MCF 10A (cell line): Measurements from ENCODE around the gene STK32B. TPM values are rescaled to one million over a fixed set of nuclear protein-coding genes. Genes with fewer than 3 reads are reported as not detected.

Experiments
- BruUV-seq: library from RNA; stranded (reverse); fragments of 400-500 nt; replicated peaks from 2 replicates; lab custom pipeline; 2021; lab: Mats Ljungman, UMichigan
- CTCF ChIA-PET: fragments of 300-600 bp; sonication (Branson Sonifier 250); formaldehyde crosslinking; extraction: SDS; loops from one replicate; lab custom pipeline; 2021; ENCODE audit warnings: antibody characterized with exemption, inconsistent platforms; lab: Yijun Ruan, JAX
- POLR2A ChIA-PET: fragments of 300-600, 350-650 bp; sonication (Branson Sonifier 250); formaldehyde crosslinking; extraction: SDS; loops from one replicate; lab custom pipeline; 2020; ENCODE audit warnings: antibody characterized with exemption, inconsistent platforms; lab: Yijun Ruan, JAX
- DNase-seq: peaks from one replicate; pipeline ENCODE4 v3.0.0-alpha.2; 2018; ENCODE audit not compliant: unreplicated experiment
- H3K27ac Mint-ChIP-seq: one replicate; pipeline ENCODE4 v1.8.0; 2022; ENCODE audit warnings: mild to moderate bottlenecking, low read depth, mixed read lengths; ENCODE audit not compliant: unreplicated experiment
- H3K27me3 Mint-ChIP-seq: one replicate; pipeline ENCODE4 v1.8.0; 2022; ENCODE audit warnings: mixed read lengths; ENCODE audit not compliant: insufficient read depth, unreplicated experiment
- H3K36me3 Mint-ChIP-seq: one replicate; pipeline ENCODE4 v1.8.0; 2022; ENCODE audit warnings: mild to moderate bottlenecking, moderate library complexity, mixed read lengths; ENCODE audit not compliant: insufficient read depth, unreplicated experiment
- H3K4me1 Mint-ChIP-seq: one replicate; pipeline ENCODE4 v1.8.0; 2022; ENCODE audit warnings: mixed read lengths; ENCODE audit not compliant: insufficient read depth, unreplicated experiment
- H3K4me3 Mint-ChIP-seq: one replicate; pipeline ENCODE4 v1.8.0; 2022; ENCODE audit warnings: mild to moderate bottlenecking, moderate library complexity, mixed read lengths; ENCODE audit not compliant: unreplicated experiment
- H3K9me3 Mint-ChIP-seq: one replicate; pipeline ENCODE4 v1.8.0; 2022; ENCODE audit warnings: mixed read lengths; ENCODE audit not compliant: unreplicated experiment
- intact Hi-C: fragments of 100-400 bp; cut with micrococcal nuclease; formaldehyde crosslinking; loops from 2 replicates; pipeline ENCODE4 v1.14.1; 2022
- total RNA-seq: library from RNA; stranded (reverse); gene quantifications from 2 replicates; pipeline ENCODE4 v1.2.3, GENCODE V29; 2022
- TF ChIP-seq, protein P1 (sequence below): fragments of 200-600 bp; IDR thresholded peaks from one replicate; pipeline ENCODE4 v1.8.0; 2022; ENCODE audit warnings: antibody characterized with exemption, mild to moderate bottlenecking; ENCODE audit not compliant: unreplicated experiment

The STK32B gene
- total RNA-seq, 1 experiment from 2014 or later, result not detected

DNA sequence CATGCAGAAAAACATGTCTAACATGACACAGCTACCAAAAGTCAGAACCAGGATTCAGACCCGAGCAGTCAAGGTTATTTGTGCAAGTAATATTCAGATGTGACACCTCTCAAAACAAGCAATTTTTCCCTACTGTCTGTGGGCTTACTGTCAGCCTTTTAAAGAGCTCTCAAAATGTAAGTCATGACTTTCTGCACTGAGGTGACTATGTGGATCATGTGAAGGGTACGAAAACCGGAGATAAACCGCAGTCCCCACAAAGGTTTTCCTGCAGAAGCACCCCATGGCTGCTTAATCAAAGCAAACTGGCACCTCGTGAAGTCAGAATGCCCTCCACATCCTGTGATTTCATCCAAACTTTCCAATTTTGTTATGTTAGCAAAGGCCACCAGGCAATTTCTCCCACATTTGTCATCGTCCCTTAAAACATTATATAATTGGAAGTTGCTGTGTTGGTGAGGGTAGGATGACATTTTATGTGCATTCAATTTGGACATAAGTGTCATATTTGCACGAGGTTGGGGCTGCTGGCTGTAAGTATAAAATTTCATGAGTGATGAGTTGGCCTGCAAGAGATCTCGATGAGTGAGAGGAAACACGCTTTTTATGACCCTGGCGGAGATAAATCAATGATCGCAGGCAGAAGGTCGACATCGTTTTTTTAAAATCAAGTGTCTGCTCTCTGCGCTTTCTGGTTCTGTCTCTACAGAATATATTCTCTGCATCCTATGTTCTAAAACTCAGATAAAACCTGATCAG, 161.2 kb downstream of the STK32B start:
- POLR2A ChIA-PET, result no interaction called here
- no peaks in the 10 kb centered on the region for H3K27me3 Mint-ChIP-seq
- H3K36me3 Mint-ChIP-seq, result peaks cover 2% of the 10 kb centered on the region
- no TSS peak for BruUV-seq
- intact Hi-C loops, result no loop called here
- CTCF ChIA-PET, result no interaction called here
- peaks cover 10% of the 10 kb centered on the region for H3K9me3 Mint-ChIP-seq
- no peak overlapping the region for H3K4me3 Mint-ChIP-seq
- TF ChIP-seq, protein P1, sequence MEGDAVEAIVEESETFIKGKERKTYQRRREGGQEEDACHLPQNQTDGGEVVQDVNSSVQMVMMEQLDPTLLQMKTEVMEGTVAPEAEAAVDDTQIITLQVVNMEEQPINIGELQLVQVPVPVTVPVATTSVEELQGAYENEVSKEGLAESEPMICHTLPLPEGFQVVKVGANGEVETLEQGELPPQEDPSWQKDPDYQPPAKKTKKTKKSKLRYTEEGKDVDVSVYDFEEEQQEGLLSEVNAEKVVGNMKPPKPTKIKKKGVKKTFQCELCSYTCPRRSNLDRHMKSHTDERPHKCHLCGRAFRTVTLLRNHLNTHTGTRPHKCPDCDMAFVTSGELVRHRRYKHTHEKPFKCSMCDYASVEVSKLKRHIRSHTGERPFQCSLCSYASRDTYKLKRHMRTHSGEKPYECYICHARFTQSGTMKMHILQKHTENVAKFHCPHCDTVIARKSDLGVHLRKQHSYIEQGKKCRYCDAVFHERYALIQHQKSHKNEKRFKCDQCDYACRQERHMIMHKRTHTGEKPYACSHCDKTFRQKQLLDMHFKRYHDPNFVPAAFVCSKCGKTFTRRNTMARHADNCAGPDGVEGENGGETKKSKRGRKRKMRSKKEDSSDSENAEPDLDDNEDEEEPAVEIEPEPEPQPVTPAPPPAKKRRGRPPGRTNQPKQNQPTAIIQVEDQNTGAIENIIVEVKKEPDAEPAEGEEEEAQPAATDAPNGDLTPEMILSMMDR, result no peak
- no peak overlapping the region for H3K27ac Mint-ChIP-seq
- no peaks in the 10 kb centered on the region for H3K4me1 Mint-ChIP-seq
- no peak for DNase-seq

DNA sequence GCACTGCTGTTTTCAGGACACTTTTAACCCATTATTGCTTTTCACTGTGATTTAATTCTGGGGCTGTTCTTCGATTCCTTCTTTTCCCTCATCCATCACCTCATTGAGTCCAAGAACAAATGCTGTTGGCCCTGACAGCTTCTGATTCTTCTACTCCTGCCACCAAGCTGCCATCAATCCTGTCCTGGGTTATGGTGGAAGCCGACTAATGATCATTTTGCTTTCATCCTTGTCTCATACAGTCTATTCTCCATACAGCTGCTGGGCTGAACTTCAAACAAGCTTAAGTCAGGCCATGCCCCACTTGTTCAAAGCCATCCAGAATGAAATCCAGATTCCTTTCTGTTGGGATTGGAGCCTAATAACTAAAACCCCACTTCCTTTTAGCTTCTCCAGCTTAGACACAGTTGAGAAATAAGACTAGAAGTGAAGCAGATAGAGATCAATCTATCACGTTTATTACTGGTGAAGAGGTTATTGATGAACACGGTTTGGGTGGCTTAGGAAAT, 161.9 kb downstream of the STK32B start:
- BruUV-seq, result no TSS peak
- no peaks in the 10 kb centered on the region for H3K4me1 Mint-ChIP-seq

DNA sequence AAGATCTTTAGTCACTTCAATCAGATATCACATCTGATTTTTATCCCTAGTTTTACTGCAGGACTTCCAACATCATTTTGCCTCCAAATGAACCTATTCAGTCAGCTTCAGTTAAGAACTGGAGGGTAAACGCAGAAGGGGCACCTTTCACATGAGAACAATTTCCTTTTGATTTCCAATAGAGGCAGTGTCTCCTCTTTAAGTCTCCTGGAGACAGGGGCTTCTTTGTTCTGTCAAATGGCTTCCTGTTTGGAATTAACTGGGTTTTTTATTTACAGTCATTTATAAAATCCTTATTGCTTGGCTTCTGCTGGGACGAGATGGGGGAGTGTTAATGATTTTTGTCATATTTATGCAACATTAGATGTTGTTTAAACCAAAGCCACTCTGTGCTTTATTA, 164.0 kb downstream of the STK32B start:
- Mint-ChIP-seq H3K27me3 (no peaks in the 10 kb centered on the region), H3K4me3 (no peak overlapping the region), H3K9me3 (peaks cover 7% of the 10 kb centered on the region), H3K36me3 (no peaks in the 10 kb centered on the region), H3K4me1 (no peaks in the 10 kb centered on the region), H3K27ac (no peak overlapping the region)
- ChIA-PET POLR2A (no interaction called here), CTCF (interaction anchor here (0.6 kb wide), 3 partner anchors 164 to 739 kb away, joined by 3 read pairs; no protein-coding TSS in a partner anchor)
- DNase-seq, result no peak
- intact Hi-C loops, result no loop called here
- no TSS peak for BruUV-seq
- TF ChIP-seq, protein P1, result no peak

More for the DNA sequence above, 161.9 kb downstream of the STK32B start:
- no peak for DNase-seq
- TF ChIP-seq, protein P1, result no peak
- Mint-ChIP-seq H3K36me3 (no peaks in the 10 kb centered on the region), H3K4me3 (no peak overlapping the region), H3K27me3 (no peaks in the 10 kb centered on the region), H3K9me3 (peaks cover 10% of the 10 kb centered on the region), H3K27ac (no peak overlapping the region)
- ChIA-PET CTCF (interaction anchor here (0.6 kb wide), 1 partner anchor 351 kb away, joined by 3 read pairs; no protein-coding TSS in a partner anchor), POLR2A (no interaction called here)
- intact Hi-C loops, result no loop called here

DNA sequence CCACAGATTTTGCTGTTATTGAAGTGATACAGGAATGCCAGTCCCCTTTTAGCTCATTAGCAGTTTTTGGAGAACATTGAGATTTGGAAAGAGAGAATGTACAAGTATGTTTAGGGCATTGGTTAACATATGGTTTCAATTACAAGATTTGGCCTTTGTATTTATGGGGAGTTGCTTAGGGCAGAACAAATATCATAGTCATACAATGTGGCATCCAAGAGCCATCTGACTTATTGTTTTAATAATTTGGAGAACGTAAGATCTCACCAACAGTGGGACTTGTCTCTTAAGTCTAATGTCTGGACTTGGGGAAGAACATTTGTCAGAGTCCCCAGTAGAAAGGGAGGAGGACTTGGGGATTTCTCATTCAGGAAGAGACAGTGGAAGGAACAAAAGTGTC, 166.1 kb downstream of the STK32B start:
- intact Hi-C loops, result no loop called here
- DNase-seq, result no peak
- Mint-ChIP-seq H3K27ac (no peak overlapping the region), H3K4me3 (no peak overlapping the region), H3K4me1 (no peaks in the 10 kb centered on the region), H3K9me3 (peaks cover 8% of the 10 kb centered on the region), H3K36me3 (no peaks in the 10 kb centered on the region), H3K27me3 (no peaks in the 10 kb centered on the region)
- TF ChIP-seq, protein P1, result no peak
- ChIA-PET CTCF (no interaction called here), POLR2A (no interaction called here)
- BruUV-seq, result no TSS peak
